HG03442 (cell line): ENCODE data around the gene RIMBP2.

Experiments
- ATAC-seq: cut with Tn5 transposase; IDR thresholded peaks from one replicate; pipeline ENCODE4 v1.9.1; 2021; ENCODE audit warnings: mild to moderate bottlenecking, moderate library complexity; ENCODE audit not compliant: unreplicated experiment

Gene RIMBP2

GRCh38 chr12:130685850-130686249 lies 30.2 kb downstream of the RIMBP2 start:
- no peak for ATAC-seq

- ATAC-seq: no peak
These were observed 30.8 kb downstream of the RIMBP2 start for GRCh38 chr12:130685250-130685787.

- no peak for ATAC-seq
These were observed 32.3 kb downstream of the RIMBP2 start for GRCh38 chr12:130683811-130684210.

GRCh38 chr12:130683080-130683479 lies 33.0 kb downstream of the RIMBP2 start:
- ATAC-seq: no peak

GRCh38 chr12:130680451-130680990 lies 35.6 kb downstream of the RIMBP2 start:
- no peak for ATAC-seq

- ATAC-seq: no peak
These were observed 38.0 kb downstream of the RIMBP2 start for GRCh38 chr12:130677957-130678558.

GRCh38 chr12:130675791-130676190 lies 40.3 kb downstream of the RIMBP2 start:
- no peak for ATAC-seq

GRCh38 chr12:130675121-130675520 lies 41.0 kb downstream of the RIMBP2 start:
- ATAC-seq: no peak

- no peak for ATAC-seq
These were observed 41.4 kb downstream of the RIMBP2 start for GRCh38 chr12:130674676-130675075.

- no peak for ATAC-seq
These were observed 42.9 kb downstream of the RIMBP2 start for GRCh38 chr12:130673036-130673705.

- ATAC-seq: no peak
These were observed 43.8 kb downstream of the RIMBP2 start for GRCh38 chr12:130672089-130672820.

- no peak for ATAC-seq
These were observed 44.5 kb downstream of the RIMBP2 start for GRCh38 chr12:130671556-130671955.

GRCh38 chr12:130669797-130670196 lies 46.3 kb downstream of the RIMBP2 start:
- no peak for ATAC-seq

GRCh38 chr12:130669205-130669557 lies 46.9 kb downstream of the RIMBP2 start:
- no peak for ATAC-seq

- ATAC-seq: no peak
These were observed 47.6 kb downstream of the RIMBP2 start for GRCh38 chr12:130668286-130669204.

GRCh38 chr12:130667421-130667960 lies 48.6 kb downstream of the RIMBP2 start:
- no peak for ATAC-seq

GRCh38 chr12:130666645-130667044 lies 49.5 kb downstream of the RIMBP2 start:
- ATAC-seq: no peak

GRCh38 chr12:130665753-130666152 lies 50.3 kb downstream of the RIMBP2 start:
- ATAC-seq: no peak

GRCh38 chr12:130664772-130665171 lies 51.3 kb downstream of the RIMBP2 start:
- ATAC-seq: no peak

- ATAC-seq: no peak
These were observed 51.8 kb downstream of the RIMBP2 start for GRCh38 chr12:130664252-130664651.
